GM18907 (cell line): ENCODE results near the gene KIF26B.
"Not testable (repeated sequence)": the region's sequence is repeated elsewhere in the genome, so short reads cannot be mapped to it uniquely, and the experiment has no call there.

Source experiments
- ATAC-seq: cut with Tn5 transposase; IDR thresholded peaks from one replicate; pipeline ENCODE4 v1.9.1; 2021; ENCODE audit warnings: mild to moderate bottlenecking, moderate library complexity; ENCODE audit not compliant: unreplicated experiment

The KIF26B gene

GRCh38 chr1:245663373-245663772 is 508.6 kb downstream of the KIF26B start:
- no peak for ATAC-seq

- no peak for ATAC-seq
Measured at GRCh38 chr1:245663841-245664240, 509.1 kb downstream of the KIF26B start.

- no peak for ATAC-seq
Measured at GRCh38 chr1:245666412-245666811, 511.6 kb downstream of the KIF26B start.

GRCh38 chr1:245671349-245671748 is 516.6 kb downstream of the KIF26B start:
- no peak for ATAC-seq

- ATAC-seq = no peak
Measured at GRCh38 chr1:245671966-245672767, 517.4 kb downstream of the KIF26B start.

- not testable (repeated sequence) for ATAC-seq
Measured at GRCh38 chr1:245672836-245673656, 518.3 kb downstream of the KIF26B start.

GRCh38 chr1:245673881-245674414 is 519.2 kb downstream of the KIF26B start:
- ATAC-seq = peak; percentile 66

- no peak for ATAC-seq
Measured at GRCh38 chr1:245677461-245678240, 522.9 kb downstream of the KIF26B start.

GRCh38 chr1:245678860-245679411 is 524.2 kb downstream of the KIF26B start:
- ATAC-seq = no peak

- no peak for ATAC-seq
Measured at GRCh38 chr1:245679821-245680780, 525.3 kb downstream of the KIF26B start.

- no peak for ATAC-seq
Measured at GRCh38 chr1:245682638-245683628, 528.1 kb downstream of the KIF26B start.

- no peak for ATAC-seq
Measured at GRCh38 chr1:245683676-245684075, 528.9 kb downstream of the KIF26B start.

GRCh38 chr1:245684166-245684565 is 529.4 kb downstream of the KIF26B start:
- no peak for ATAC-seq

GRCh38 chr1:245684571-245684970 is 529.8 kb downstream of the KIF26B start:
- no peak for ATAC-seq

- ATAC-seq = no peak
Measured at GRCh38 chr1:245685111-245685810, 530.5 kb downstream of the KIF26B start.

GRCh38 chr1:245686006-245686405 is 531.2 kb downstream of the KIF26B start:
- ATAC-seq = no peak

- ATAC-seq = no peak
Measured at GRCh38 chr1:245686446-245687030, 531.8 kb downstream of the KIF26B start.
